NCI-H1694 (cell line): ENCODE measurements around the gene INF2.
"Not testable (repeated sequence)": the region's sequence is repeated elsewhere in the genome, so short reads cannot be mapped to it uniquely, and the experiment has no call there.

Experiments used
- DNase-seq: peaks from one replicate; lab custom pipeline; 2025; lab: John Stamatoyannopoulos, UW

Gene INF2

GRCh38 chr14:104689109-104689880 lies at the start of gene INF2:
Gene INF2 (plus strand): TSS chr14:104689618. CDS start chr14:104701366, 11,748 bp downstream.
- peak; percentile 49 for DNase-seq

- peak; percentile 74 for DNase-seq
Observed at GRCh38 chr14:104639885-104640548, 49.4 kb upstream of the INF2 start.

GRCh38 chr14:104640681-104641080 lies 48.7 kb upstream of the INF2 start:
- no peak for DNase-seq

- DNase-seq, result no peak
Observed at GRCh38 chr14:104641753-104642539, 47.5 kb upstream of the INF2 start.

- no peak for DNase-seq
Observed at GRCh38 chr14:104642540-104642868, 46.9 kb upstream of the INF2 start.

- no peak for DNase-seq
Observed at GRCh38 chr14:104643306-104643705, 46.1 kb upstream of the INF2 start.

GRCh38 chr14:104644091-104644635 lies 45.3 kb upstream of the INF2 start:
- no peak for DNase-seq

- DNase-seq, result no peak
Observed at GRCh38 chr14:104644656-104645378, 44.6 kb upstream of the INF2 start.

GRCh38 chr14:104647467-104648043 lies 41.9 kb upstream of the INF2 start:
- no peak for DNase-seq

- peak; percentile 69 for DNase-seq
Observed at GRCh38 chr14:104650057-104650980, 39.1 kb upstream of the INF2 start.

- no peak for DNase-seq
Observed at GRCh38 chr14:104650981-104651875, 38.2 kb upstream of the INF2 start.

- DNase-seq, result no peak
Observed at GRCh38 chr14:104651876-104652260, 37.5 kb upstream of the INF2 start.

- DNase-seq, result no peak
Observed at GRCh38 chr14:104652386-104652785, 37.0 kb upstream of the INF2 start.

GRCh38 chr14:104653130-104653920 lies 36.1 kb upstream of the INF2 start:
- DNase-seq, result not testable (repeated sequence)

- DNase-seq, result no peak
Observed at GRCh38 chr14:104654119-104654518, 35.3 kb upstream of the INF2 start.

GRCh38 chr14:104655128-104655848 lies 34.1 kb upstream of the INF2 start:
- DNase-seq, result no peak

- peak; percentile 73 for DNase-seq
Observed at GRCh38 chr14:104656014-104656714, 33.3 kb upstream of the INF2 start.
